HepG2 (cell line): ENCODE measurements around the gene NDUFC1. TPM values are rescaled to one million over a fixed set of nuclear protein-coding genes. Genes with fewer than 3 reads are reported as not detected.

Source experiments
- ATF1 ChIP-seq: IDR thresholded peaks from 2 replicates; pipeline ENCODE4 v1.6.1; 2016; ENCODE audit warnings: mild to moderate bottlenecking, control low read depth
- FOXJ3 ChIP-seq: sonication (generic); formaldehyde crosslinking; IDR thresholded peaks from 2 replicates; pipeline ENCODE4 v1.4.0; 2020; ENCODE audit warnings: missing genetic modification reagents, mild to moderate bottlenecking, borderline replicate concordance
- FOXK1 ChIP-seq: sonication (generic); formaldehyde crosslinking; IDR thresholded peaks from 2 replicates; pipeline ENCODE4 v1.4.0; 2020; ENCODE audit warnings: low read depth, missing genetic modification reagents, borderline replicate concordance
- GMEB1 ChIP-seq: sonication (generic); formaldehyde crosslinking; IDR thresholded peaks from 2 replicates; pipeline ENCODE4 v1.5.1; 2020; ENCODE audit warnings: missing genetic modification reagents, mild to moderate bottlenecking, borderline replicate concordance
- HMG20B ChIP-seq: conservative IDR thresholded peaks from 2 replicates; pipeline ENCODE4 v1.6.1; 2016; ENCODE audit warnings: missing genetic modification reagents, missing compliant biosample characterization
- HMGA1 ChIP-seq: sonication (generic); formaldehyde crosslinking; conservative IDR thresholded peaks from 2 replicates; pipeline ENCODE4 v1.4.0; 2020; ENCODE audit warnings: missing genetic modification reagents
- NFYC ChIP-seq: IDR thresholded peaks from 2 replicates; pipeline ENCODE4 v1.6.1; 2016; ENCODE audit warnings: missing genetic modification reagents, missing compliant biosample characterization
- NR1H2 ChIP-seq: sonication (generic); formaldehyde crosslinking; IDR thresholded peaks from 2 replicates; pipeline ENCODE4 v1.8.1; 2022; ENCODE audit warnings: low read depth, missing genetic modification reagents, borderline replicate concordance
- RCOR2 ChIP-seq: IDR thresholded peaks from 2 replicates; pipeline ENCODE4 v1.6.1; 2016; ENCODE audit warnings: missing biosample characterization, missing genetic modification reagents
- RFX1 ChIP-seq: fragments of 450-650 bp; IDR thresholded peaks from 2 replicates; pipeline ENCODE4 v1.6.1; 2017
- ZFYVE20 ChIP-seq: sonication (generic); formaldehyde crosslinking; IDR thresholded peaks from 2 replicates; pipeline ENCODE4 v1.8.0; 2023; ENCODE audit warnings: low read depth, mild to moderate bottlenecking, moderate library complexity, missing genetic modification reagents, borderline replicate concordance
- ZNF580 ChIP-seq: IDR thresholded peaks from 2 replicates; pipeline ENCODE4 v1.6.1; 2016; ENCODE audit warnings: low read depth, borderline replicate concordance
- ZNF710 ChIP-seq: sonication (generic); formaldehyde crosslinking; IDR thresholded peaks from 2 replicates; pipeline ENCODE4 v1.5.0; 2020; ENCODE audit warnings: mild to moderate bottlenecking, missing genetic modification reagents, borderline replicate concordance
- polyA plus RNA-seq, 8 experiments: library from polyadenylated mRNA; depleted of rRNA in 3 of 8; stranded (reverse) in 7 of 8; unstranded in 1 of 8; fragments of >200 nt; fragmentation: Illumina TruSeq in 4 of 8; extraction: Trizol in 4 of 8; gene quantifications; 2 replicates each; pipeline versions ENCODE4 v1.2.1 to v1.2.3, GENCODE V29; 2011 to 2016; ENCODE audit warnings: low read depth in 4 of 8, missing spikeins in 1 of 8, mixed read lengths in 1 of 8; ENCODE audit not compliant: insufficient read depth in 1 of 8
- total RNA-seq, 5 experiments: library from RNA; depleted of rRNA; stranded (reverse); fragments of >200 nt; fragmentation: Illumina TruSeq; extraction: Trizol; gene quantifications; 2 replicates each; pipeline ENCODE4 v1.2.3, GENCODE V29; 2016; ENCODE audit warnings: low read depth in 1 of 5
- TF ChIP-seq, protein P1 (sequence below): IDR thresholded peaks from 2 replicates; pipeline ENCODE4 v1.6.1; 2016; ENCODE audit warnings: missing biosample characterization, missing genetic modification reagents, low read depth
- TF ChIP-seq, protein P2 (sequence below): sonication (generic); formaldehyde crosslinking; IDR thresholded peaks from 2 replicates; pipeline ENCODE4 v1.4.0; 2020; ENCODE audit warnings: missing genetic modification reagents
- TF ChIP-seq, protein P3 (sequence below): sonication (generic); formaldehyde crosslinking; IDR thresholded peaks from 2 replicates; pipeline ENCODE4 v1.4.0; 2020; ENCODE audit warnings: mild to moderate bottlenecking, missing genetic modification reagents

Gene NDUFC1
- total and polyA plus RNA-seq, 2 of the 13 experiments (the other 11 are each of a cell fraction or from before 2014, with no cell fraction given): 43.4 to 96.4 TPM

DNA sequence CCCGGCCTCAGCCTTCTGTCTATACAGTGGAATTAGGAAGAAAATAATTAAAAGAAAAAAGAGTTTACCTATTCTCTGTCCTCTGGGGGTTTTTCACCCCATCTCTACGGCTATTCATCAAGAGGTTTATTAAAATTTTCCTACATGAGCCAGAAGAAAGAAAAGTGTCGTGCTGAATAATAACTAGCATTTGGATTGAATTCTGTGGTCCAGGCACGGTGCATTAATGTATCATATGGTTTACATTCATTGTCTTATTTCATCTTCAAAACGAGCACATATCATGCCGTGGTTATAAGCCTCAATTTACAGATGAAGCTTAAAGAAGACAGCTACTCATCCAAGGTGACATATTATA lies 6.4 kb downstream of the NDUFC1 start (continued):
- TF ChIP-seq, protein P1, sequence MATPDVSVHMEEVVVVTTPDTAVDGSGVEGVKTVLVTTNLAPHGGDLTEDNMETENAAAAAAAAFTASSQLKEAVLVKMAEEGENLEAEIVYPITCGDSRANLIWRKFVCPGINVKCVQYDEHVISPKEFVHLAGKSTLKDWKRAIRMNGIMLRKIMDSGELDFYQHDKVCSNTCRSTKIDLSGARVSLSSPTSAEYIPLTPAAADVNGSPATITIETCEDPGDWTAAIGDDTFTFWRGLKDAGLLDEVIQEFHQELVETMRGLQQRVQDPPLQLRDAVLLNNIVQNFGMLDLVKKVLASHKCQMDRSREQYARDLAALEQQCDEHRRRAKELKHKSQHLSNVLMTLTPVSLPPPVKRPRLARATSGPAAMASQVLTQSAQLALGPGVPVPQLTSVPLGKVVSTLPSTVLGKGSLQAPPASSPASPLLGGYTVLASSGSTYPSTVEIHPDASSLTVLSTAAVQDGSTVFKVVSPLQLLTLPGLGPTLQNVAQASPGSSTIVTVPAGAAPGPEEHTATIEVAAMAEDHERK (CRISPR knock-in tag): no peak
- TF ChIP-seq HMGA1 (CRISPR knock-in tag) (no peak), RCOR2 (CRISPR knock-in tag) (no peak), ZNF710 (no peak), ZNF580 (CRISPR knock-in tag) (no peak), ATF1 (no peak), RFX1 (no peak), HMG20B (CRISPR knock-in tag) (no peak), GMEB1 (CRISPR knock-in tag) (0 out of 2 replicates have a peak, but pooled peaks have one; percentile 8), FOXJ3 (no peak; the same call in 1 of the 2 replicates), NFYC (CRISPR knock-in tag) (no peak), FOXK1 (CRISPR knock-in tag) (no peak), NR1H2 (CRISPR knock-in tag) (no peak), ZFYVE20 (CRISPR knock-in tag) (no peak)
- TF ChIP-seq, protein P2, sequence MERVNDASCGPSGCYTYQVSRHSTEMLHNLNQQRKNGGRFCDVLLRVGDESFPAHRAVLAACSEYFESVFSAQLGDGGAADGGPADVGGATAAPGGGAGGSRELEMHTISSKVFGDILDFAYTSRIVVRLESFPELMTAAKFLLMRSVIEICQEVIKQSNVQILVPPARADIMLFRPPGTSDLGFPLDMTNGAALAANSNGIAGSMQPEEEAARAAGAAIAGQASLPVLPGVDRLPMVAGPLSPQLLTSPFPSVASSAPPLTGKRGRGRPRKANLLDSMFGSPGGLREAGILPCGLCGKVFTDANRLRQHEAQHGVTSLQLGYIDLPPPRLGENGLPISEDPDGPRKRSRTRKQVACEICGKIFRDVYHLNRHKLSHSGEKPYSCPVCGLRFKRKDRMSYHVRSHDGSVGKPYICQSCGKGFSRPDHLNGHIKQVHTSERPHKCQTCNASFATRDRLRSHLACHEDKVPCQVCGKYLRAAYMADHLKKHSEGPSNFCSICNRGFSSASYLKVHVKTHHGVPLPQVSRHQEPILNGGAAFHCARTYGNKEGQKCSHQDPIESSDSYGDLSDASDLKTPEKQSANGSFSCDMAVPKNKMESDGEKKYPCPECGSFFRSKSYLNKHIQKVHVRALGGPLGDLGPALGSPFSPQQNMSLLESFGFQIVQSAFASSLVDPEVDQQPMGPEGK (CRISPR knock-in tag): no peak
- TF ChIP-seq, protein P3, sequence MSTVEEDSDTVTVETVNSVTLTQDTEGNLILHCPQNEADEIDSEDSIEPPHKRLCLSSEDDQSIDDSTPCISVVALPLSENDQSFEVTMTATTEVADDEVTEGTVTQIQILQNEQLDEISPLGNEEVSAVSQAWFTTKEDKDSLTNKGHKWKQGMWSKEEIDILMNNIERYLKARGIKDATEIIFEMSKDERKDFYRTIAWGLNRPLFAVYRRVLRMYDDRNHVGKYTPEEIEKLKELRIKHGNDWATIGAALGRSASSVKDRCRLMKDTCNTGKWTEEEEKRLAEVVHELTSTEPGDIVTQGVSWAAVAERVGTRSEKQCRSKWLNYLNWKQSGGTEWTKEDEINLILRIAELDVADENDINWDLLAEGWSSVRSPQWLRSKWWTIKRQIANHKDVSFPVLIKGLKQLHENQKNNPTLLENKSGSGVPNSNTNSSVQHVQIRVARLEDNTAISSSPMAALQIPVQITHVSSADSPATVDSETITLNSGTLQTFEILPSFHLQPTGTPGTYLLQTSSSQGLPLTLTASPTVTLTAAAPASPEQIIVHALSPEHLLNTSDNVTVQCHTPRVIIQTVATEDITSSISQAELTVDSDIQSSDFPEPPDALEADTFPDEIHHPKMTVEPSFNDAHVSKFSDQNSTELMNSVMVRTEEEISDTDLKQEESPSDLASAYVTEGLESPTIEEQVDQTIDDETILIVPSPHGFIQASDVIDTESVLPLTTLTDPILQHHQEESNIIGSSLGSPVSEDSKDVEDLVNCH: no peak
